Measurements from ENCODE around the gene TMEM258.
A peak's percentile ranks its signal among the peaks of the same experiment; 100 is the strongest.

Gene TMEM258

GRCh38 chr11:61750631-61751273 lies 41.6 kb downstream of the TMEM258 start:
- no peak overlapping the region for H3K9ac ChIP-seq (ENCODE audit: low read length)
- no peak overlapping the region for H4K91ac ChIP-seq (ENCODE audit: low read length)
- peaks cover 55% of the 10 kb centered on the region for H3K4me1 ChIP-seq (ENCODE audit: control insufficient read depth, insufficient read depth, low read depth, low read length)
- peaks cover 0 to 42% of the 10 kb centered on the region in 2 experiments for H3K27me3 ChIP-seq (ENCODE audit: control insufficient read depth in 1 of 2, insufficient read depth in 1 of 2, low read length in 2 of 2)
- no peak overlapping the region for H2BK5ac ChIP-seq (ENCODE audit: low read depth, low read length, poor library complexity, severe bottlenecking)
- H2BK15ac ChIP-seq (ENCODE audit: low read depth, poor library complexity, severe bottlenecking), result no peak overlapping the region
- H3K14ac ChIP-seq (ENCODE audit: low read length in 2 of 2), result no peak overlapping the region
- H3K4ac ChIP-seq (ENCODE audit: low read depth in 1 of 2, low read length in 2 of 2), result no peak overlapping the region
- H3K4me2 ChIP-seq (ENCODE audit: low read length, poor library complexity, severe bottlenecking), result no peak overlapping the region
- no peaks in the 10 kb centered on the region for H3K9me3 ChIP-seq (ENCODE audit: control insufficient read depth, low read length)
- DNase-seq, result no peak
- WGBS, result 98% methylated on average over 5 of the region's 5 CpGs
- H3K79me1 ChIP-seq (replicated peaks; ENCODE audit: low read length, poor library complexity, severe bottlenecking), result peaks cover 14% of the 10 kb centered on the region
- H3K23ac ChIP-seq (ENCODE audit: low read length in 2 of 2), result no peak overlapping the region
- H2BK120ac ChIP-seq (ENCODE audit: low read depth, low read length), result no peak overlapping the region
- H2AFZ ChIP-seq (ENCODE audit: low read depth, low read length), result no peak overlapping the region
- H3K18ac ChIP-seq (ENCODE audit: low read depth in 1 of 2, low read length in 2 of 2), result no peak overlapping the region
- no peaks in the 10 kb centered on the region for H3K36me3 ChIP-seq (ENCODE audit: control insufficient read depth in 1 of 2, insufficient read depth in 2 of 2, low read depth in 1 of 2, low read length in 2 of 2)
- H3K4me3 ChIP-seq (ENCODE audit: insufficient read depth in 1 of 2, low read depth in 1 of 2, low read length in 2 of 2), result no peak overlapping the region
- no peak overlapping the region for H2BK12ac ChIP-seq (ENCODE audit: low read length in 2 of 2)
- H4K8ac ChIP-seq (ENCODE audit: low read length), result no peak overlapping the region
- H3K27ac ChIP-seq (ENCODE audit: low read length, poor library complexity, severe bottlenecking), result no peak overlapping the region
- no peak overlapping the region for H2AK5ac ChIP-seq (ENCODE audit: low read length, severe bottlenecking)

- Histone ChIP-seq H3K27ac (ENCODE audit: low read length, poor library complexity, severe bottlenecking) (no peak overlapping the region), H3K4ac (ENCODE audit: low read depth in 1 of 2, low read length in 2 of 2) (no peak overlapping the region), H3K14ac (ENCODE audit: low read length in 2 of 2) (no peak overlapping the region), H2BK15ac (ENCODE audit: low read depth, poor library complexity, severe bottlenecking) (peak overlapping the region; percentile 96), H3K36me3 (ENCODE audit: control insufficient read depth in 1 of 2, insufficient read depth in 2 of 2, low read depth in 1 of 2, low read length in 2 of 2) (peaks cover 0 to 7% of the 10 kb centered on the region in 2 experiments), H2BK12ac (ENCODE audit: low read length in 2 of 2) (peak overlapping the region in 1 of 2 experiments; percentile 51), H3K9ac (ENCODE audit: low read length) (no peak overlapping the region), H3K23ac (ENCODE audit: low read length in 2 of 2) (no peak overlapping the region), H3K4me2 (ENCODE audit: low read length, poor library complexity, severe bottlenecking) (no peak overlapping the region), H2AK5ac (ENCODE audit: low read length, severe bottlenecking) (no peak overlapping the region), H4K91ac (ENCODE audit: low read length) (no peak overlapping the region), H3K79me1 (replicated peaks; ENCODE audit: low read length, poor library complexity, severe bottlenecking) (peaks cover 14% of the 10 kb centered on the region), H3K18ac (ENCODE audit: low read depth in 1 of 2, low read length in 2 of 2) (no peak overlapping the region), H2AFZ (ENCODE audit: low read depth, low read length) (no peak overlapping the region), H3K27me3 (ENCODE audit: control insufficient read depth in 1 of 2, insufficient read depth in 1 of 2, low read length in 2 of 2) (peaks cover 0 to 42% of the 10 kb centered on the region in 2 experiments), H4K8ac (ENCODE audit: low read length) (peak overlapping the region; percentile 61), H3K9me3 (ENCODE audit: control insufficient read depth, low read length) (no peaks in the 10 kb centered on the region), H3K4me1 (ENCODE audit: control insufficient read depth, insufficient read depth, low read depth, low read length) (peaks cover 55% of the 10 kb centered on the region), H2BK120ac (ENCODE audit: low read depth, low read length) (no peak overlapping the region), H2BK5ac (ENCODE audit: low read depth, low read length, poor library complexity, severe bottlenecking) (no peak overlapping the region), H3K4me3 (ENCODE audit: insufficient read depth in 1 of 2, low read depth in 1 of 2, low read length in 2 of 2) (no peak overlapping the region)
- no peak for DNase-seq
- WGBS, result 46% methylated on average over 19 of the region's 21 CpGs
These were observed 42.7 kb downstream of the TMEM258 start for GRCh38 chr11:61749591-61750217.

- no peak overlapping the region for H3K4me2 ChIP-seq (ENCODE audit: low read length, poor library complexity, severe bottlenecking)
These were observed 44.5 kb downstream of the TMEM258 start for GRCh38 chr11:61747967-61748285.

GRCh38 chr11:61747192-61747966 lies 45.0 kb downstream of the TMEM258 start:
- no peak overlapping the region for H3K27ac ChIP-seq (ENCODE audit: low read length, poor library complexity, severe bottlenecking)
- H3K4me2 ChIP-seq (ENCODE audit: low read length, poor library complexity, severe bottlenecking), result no peak overlapping the region
- H2AK5ac ChIP-seq (ENCODE audit: low read length, severe bottlenecking), result peak overlapping the region; percentile 80
- H2BK12ac ChIP-seq (ENCODE audit: low read length in 2 of 2), result peak overlapping the region; percentile 33 to 40
- H2BK5ac ChIP-seq (ENCODE audit: low read depth, low read length, poor library complexity, severe bottlenecking), result no peak overlapping the region
- no peak overlapping the region for H3K9ac ChIP-seq (ENCODE audit: low read length)
- 71% methylated on average over 14 of the region's 19 CpGs for WGBS
- H3K18ac ChIP-seq (ENCODE audit: low read depth in 1 of 2, low read length in 2 of 2), result peak overlapping the region; percentile 54 to 61
- no peaks in the 10 kb centered on the region for H3K9me3 ChIP-seq (ENCODE audit: control insufficient read depth, low read length)
- no peak overlapping the region for H3K4me3 ChIP-seq (ENCODE audit: insufficient read depth in 1 of 2, low read depth in 1 of 2, low read length in 2 of 2)
- H3K79me1 ChIP-seq (replicated peaks; ENCODE audit: low read length, poor library complexity, severe bottlenecking), result no peaks in the 10 kb centered on the region
- peak overlapping the region; percentile 19 to 85 for H3K4ac ChIP-seq (ENCODE audit: low read depth in 1 of 2, low read length in 2 of 2)
- H3K23ac ChIP-seq (ENCODE audit: low read length in 2 of 2), result no peak overlapping the region
- no peak overlapping the region for H3K14ac ChIP-seq (ENCODE audit: low read length in 2 of 2)
- peak overlapping the region; percentile 99 for H4K8ac ChIP-seq (ENCODE audit: low read length)
- H2AFZ ChIP-seq (ENCODE audit: low read depth, low read length), result peak overlapping the region; percentile 75
- DNase-seq, result peak; percentile 71
- H2BK15ac ChIP-seq (ENCODE audit: low read depth, poor library complexity, severe bottlenecking), result peak overlapping the region; percentile 13
- H3K36me3 ChIP-seq (ENCODE audit: control insufficient read depth in 1 of 2, insufficient read depth in 2 of 2, low read depth in 1 of 2, low read length in 2 of 2), result peaks cover 0 to 24% of the 10 kb centered on the region in 2 experiments
- peak overlapping the region; percentile 91 for H4K91ac ChIP-seq (ENCODE audit: low read length)
- peaks cover 42% of the 10 kb centered on the region for H3K4me1 ChIP-seq (ENCODE audit: control insufficient read depth, insufficient read depth, low read depth, low read length)
- peaks cover 0 to 25% of the 10 kb centered on the region in 2 experiments for H3K27me3 ChIP-seq (ENCODE audit: control insufficient read depth in 1 of 2, insufficient read depth in 1 of 2, low read length in 2 of 2)
- H2BK120ac ChIP-seq (ENCODE audit: low read depth, low read length), result peak overlapping the region; percentile 39

More at GRCh38 chr11:61747967-61748285, 44.5 kb downstream of the TMEM258 start:
- H3K79me1 ChIP-seq (replicated peaks; ENCODE audit: low read length, poor library complexity, severe bottlenecking), result peaks cover 3% of the 10 kb centered on the region
- no peak overlapping the region for H3K14ac ChIP-seq (ENCODE audit: low read length in 2 of 2)
- H2BK5ac ChIP-seq (ENCODE audit: low read depth, low read length, poor library complexity, severe bottlenecking), result no peak overlapping the region
- 49% methylated on average over 3 of the region's 3 CpGs for WGBS
- no peak overlapping the region for H3K27ac ChIP-seq (ENCODE audit: low read length, poor library complexity, severe bottlenecking)
- peak overlapping the region; percentile 21 for H2AK5ac ChIP-seq (ENCODE audit: low read length, severe bottlenecking)
- H2BK120ac ChIP-seq (ENCODE audit: low read depth, low read length), result no peak overlapping the region
- peaks cover 0 to 28% of the 10 kb centered on the region in 2 experiments for H3K27me3 ChIP-seq (ENCODE audit: control insufficient read depth in 1 of 2, insufficient read depth in 1 of 2, low read length in 2 of 2)
- H3K4ac ChIP-seq (ENCODE audit: low read depth in 1 of 2, low read length in 2 of 2), result no peak overlapping the region
- peak overlapping the region in 1 of 2 experiments; percentile 25 for H3K18ac ChIP-seq (ENCODE audit: low read depth in 1 of 2, low read length in 2 of 2)
- H4K8ac ChIP-seq (ENCODE audit: low read length), result peak overlapping the region; percentile 99
- H3K4me1 ChIP-seq (ENCODE audit: control insufficient read depth, insufficient read depth, low read depth, low read length), result peaks cover 43% of the 10 kb centered on the region
- no peaks in the 10 kb centered on the region for H3K9me3 ChIP-seq (ENCODE audit: control insufficient read depth, low read length)
- DNase-seq, result no peak
- no peak overlapping the region for H2AFZ ChIP-seq (ENCODE audit: low read depth, low read length)
- peaks cover 0 to 21% of the 10 kb centered on the region in 2 experiments for H3K36me3 ChIP-seq (ENCODE audit: control insufficient read depth in 1 of 2, insufficient read depth in 2 of 2, low read depth in 1 of 2, low read length in 2 of 2)
- no peak overlapping the region for H2BK15ac ChIP-seq (ENCODE audit: low read depth, poor library complexity, severe bottlenecking)
- H3K9ac ChIP-seq (ENCODE audit: low read length), result no peak overlapping the region
- H4K91ac ChIP-seq (ENCODE audit: low read length), result peak overlapping the region; percentile 58
- no peak overlapping the region for H3K4me3 ChIP-seq (ENCODE audit: insufficient read depth in 1 of 2, low read depth in 1 of 2, low read length in 2 of 2)
- no peak overlapping the region for H2BK12ac ChIP-seq (ENCODE audit: low read length in 2 of 2)
- H3K23ac ChIP-seq (ENCODE audit: low read length in 2 of 2), result no peak overlapping the region
